Left hindlimb (tissue), 1 donor: ENCODE data around the gene GREB1L.
"Not testable (repeated sequence)": the region's sequence is repeated elsewhere in the genome, so short reads cannot be mapped to it uniquely, and the experiment has no call there.

ENCODE experiments used
- DNase-seq: peaks from one replicate; pipeline ENCODE4 v3.0.0-alpha.2; 2018

The GREB1L gene

DNA sequence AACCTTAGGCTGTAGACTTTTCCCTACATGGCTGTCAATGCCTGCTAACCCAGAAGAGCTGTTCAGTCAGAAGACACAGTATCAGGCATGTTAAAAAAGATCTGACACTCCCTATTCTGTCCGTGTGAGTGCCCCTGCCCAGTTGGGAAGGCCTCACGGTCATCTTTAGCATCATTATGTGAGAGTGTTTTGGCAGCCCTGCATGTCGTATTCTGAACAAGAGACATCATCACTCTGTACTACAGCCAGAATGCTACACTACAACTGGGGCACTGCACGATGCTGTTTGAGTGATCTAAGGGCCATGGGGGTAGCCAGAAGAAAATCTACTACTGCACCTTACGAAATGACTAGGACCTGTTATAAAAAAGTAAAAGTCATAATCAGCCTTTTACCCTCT, 67.2 kb downstream of the GREB1L start:
- no peak for DNase-seq

DNA sequence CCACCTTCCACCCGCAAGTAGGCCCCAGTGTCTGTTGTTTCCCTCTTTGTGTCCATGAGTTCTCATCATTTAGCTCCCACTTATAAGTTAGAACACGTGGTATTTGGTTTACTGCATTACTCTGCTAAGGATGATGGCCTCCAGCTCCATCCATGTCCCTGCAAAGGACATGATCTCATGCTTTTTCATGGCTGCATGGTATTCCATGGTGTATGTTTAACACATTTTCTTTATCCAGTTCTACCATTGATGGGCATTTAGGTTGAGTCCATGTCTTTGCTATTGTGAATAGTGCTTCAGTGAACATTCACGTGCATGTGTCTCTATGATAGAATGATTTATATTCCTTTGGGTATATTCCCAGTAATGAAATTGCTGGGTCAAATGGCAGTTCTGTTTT, 69.9 kb downstream of the GREB1L start:
- not testable (repeated sequence) for DNase-seq

DNA sequence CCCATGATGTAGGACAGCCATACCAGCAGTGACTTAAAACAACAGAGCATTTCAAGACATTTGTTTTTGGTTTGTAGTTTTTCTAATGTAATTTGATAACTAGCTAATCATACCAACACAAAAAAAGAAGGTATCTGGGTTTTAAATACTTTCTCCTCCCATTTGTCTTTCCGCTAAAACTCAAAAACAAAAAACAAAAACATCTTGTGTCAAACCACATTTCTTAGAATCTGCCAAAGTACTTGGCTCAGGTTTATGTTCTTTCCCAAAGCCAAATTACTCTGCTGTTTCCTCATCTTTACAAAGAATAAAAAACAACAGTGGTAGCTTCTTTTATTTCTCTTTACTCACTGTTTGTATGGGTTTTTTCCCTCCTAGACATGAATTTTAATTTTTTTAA, 71.5 kb downstream of the GREB1L start:
- DNase-seq: no peak

DNA sequence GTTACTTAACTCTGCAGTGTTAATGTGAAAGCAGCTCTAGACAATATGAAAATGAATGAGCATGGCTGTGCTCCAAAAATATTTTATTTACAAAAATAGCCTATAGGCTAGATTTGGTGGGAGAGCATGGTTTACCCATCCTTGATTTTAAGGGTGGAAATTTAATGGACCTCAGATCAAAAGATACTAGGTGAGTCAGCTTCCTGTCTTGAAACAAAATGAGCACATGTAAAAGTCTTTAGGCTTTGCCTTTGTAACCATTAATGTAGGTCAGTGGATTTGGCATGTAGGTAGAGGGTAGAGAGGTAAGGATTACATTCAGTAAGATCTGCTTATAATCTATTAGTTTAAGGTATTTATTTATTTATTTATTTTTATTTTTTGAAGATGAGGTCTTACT, 72.7 kb downstream of the GREB1L start:
- DNase-seq: no peak

DNA sequence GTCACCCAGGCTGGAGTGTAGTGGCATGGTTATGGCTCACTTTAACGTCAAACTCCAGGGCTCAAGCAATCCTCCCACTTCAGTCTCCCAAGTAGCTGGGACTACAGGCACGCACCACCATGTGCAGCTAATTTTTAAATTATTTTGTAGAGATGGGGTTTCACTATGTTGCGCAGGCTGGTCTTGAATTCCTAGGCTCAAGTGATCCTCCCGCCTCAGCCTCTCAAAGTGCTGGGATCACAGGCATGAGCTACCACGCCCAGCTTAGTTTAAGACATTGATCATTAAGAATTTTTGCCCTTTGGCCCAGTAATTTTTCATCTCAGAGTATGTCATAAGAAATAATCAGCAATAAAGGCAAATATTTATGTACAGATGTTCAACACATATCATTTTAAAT, 73.1 kb downstream of the GREB1L start:
- not testable (repeated sequence) for DNase-seq

DNA sequence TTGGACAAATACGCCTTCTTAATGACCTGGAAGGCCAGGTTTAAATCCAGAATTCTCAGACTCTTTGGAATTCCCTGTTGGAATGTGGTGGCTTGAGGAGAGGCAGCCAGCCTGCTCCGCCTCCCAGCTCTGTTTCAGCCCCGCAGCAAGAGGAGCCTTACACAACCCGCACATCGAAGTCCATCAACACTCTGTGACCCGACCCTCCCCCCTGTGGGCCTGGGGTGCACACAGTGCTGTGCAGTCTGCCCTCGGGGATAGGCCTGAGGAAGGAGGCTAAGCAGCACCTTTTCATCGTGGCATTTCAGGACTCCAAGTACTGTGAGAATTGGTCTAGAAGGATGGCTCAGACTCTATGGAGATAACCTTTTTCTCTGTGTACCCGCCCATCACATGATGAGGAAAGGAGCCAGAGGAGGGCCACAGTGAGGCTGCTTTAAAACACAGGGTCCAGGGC, 73.7 kb downstream of the GREB1L start:
- DNase-seq: no peak

GRCh38 chr18:21316296-21316695, 74.3 kb downstream of the GREB1L start:
- no peak for DNase-seq

GRCh38 chr18:21321711-21322110, 79.7 kb downstream of the GREB1L start:
- no peak for DNase-seq

DNA sequence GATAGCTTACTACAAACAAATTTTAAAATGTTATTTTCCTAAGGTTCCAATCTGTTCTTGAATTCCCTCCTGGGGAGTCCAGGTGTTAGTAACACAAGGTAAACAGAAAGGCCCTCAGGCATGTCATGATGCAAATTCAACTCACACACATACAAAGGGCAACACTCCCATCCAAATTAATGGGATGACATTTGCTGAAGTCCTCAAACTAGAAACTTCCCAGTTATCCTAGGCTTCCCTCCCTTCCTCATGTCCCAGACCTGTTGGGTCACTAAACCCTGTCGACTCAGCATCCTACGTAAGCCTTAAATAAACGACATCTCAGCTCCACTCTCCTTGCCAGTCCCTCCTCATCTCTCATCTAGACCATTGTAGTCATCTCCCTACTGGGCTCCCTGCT, 85.1 kb downstream of the GREB1L start:
- DNase-seq: no peak

GRCh38 chr18:21330122-21330701, 88.2 kb downstream of the GREB1L start:
- no peak for DNase-seq

GRCh38 chr18:21331065-21331464, 89.0 kb downstream of the GREB1L start:
- DNase-seq: no peak

- no peak for DNase-seq
Observed at GRCh38 chr18:21335927-21336488, 94.0 kb downstream of the GREB1L start.

DNA sequence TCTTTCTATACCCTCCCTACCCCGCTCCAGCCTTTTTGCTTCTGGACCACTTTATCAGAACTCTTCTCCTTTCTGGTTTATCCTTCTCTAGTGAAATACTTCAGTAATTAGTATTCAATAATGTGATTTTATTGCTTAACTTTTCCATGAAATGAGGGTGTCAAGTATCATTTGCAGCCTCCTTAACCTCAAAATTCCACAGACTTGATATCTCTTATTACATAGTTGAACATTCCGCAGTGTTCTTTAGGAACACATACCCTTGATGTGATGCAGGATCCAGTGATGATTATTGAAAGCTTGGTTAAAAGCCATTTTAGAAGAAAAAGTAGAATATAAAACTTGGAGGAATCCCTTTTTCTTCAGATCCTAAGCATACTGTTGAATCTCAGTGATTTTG, 94.8 kb downstream of the GREB1L start:
- DNase-seq: no peak

- no peak for DNase-seq
Observed at GRCh38 chr18:21341141-21341540, 99.1 kb downstream of the GREB1L start.

DNA sequence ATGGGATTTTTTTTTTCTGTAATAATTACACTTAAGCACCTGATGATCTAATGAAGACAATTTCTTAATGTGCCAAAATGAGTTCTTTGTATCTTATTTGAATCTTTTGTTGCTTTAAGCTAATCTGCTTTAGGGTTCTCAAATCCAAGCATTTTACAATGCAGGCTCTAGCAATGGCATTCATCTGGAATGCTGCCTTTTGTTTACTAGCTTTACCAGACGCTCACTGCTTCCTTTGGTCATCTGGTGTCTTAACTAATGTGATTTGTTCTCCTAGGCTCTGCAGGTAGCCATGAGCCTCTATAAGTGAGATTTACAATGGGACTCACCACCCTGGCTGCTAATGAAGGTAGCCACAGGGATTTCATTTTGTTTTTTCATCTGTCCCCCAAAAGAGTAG, 100.3 kb downstream of the GREB1L start:
- no peak for DNase-seq

- no peak for DNase-seq
Observed at GRCh38 chr18:21344860-21345259, 102.8 kb downstream of the GREB1L start.

DNA sequence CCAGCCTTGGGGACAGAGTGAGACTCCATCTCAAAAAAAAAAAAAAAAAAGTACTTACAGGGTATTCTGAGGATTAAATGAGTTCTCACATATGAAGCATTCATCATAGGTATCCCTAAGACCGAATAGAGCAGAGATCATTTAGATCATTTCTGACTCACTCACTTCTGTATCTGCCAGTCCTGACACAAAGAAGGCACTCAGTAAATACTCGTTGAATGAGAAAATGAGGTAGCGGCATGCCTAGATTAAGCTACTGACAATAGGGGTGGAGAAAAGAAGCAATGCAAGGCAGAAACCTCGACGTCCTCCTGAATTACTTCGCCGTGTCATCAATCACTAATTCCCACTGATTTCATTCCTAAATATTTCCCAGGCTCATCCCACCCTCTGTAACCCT, 103.8 kb downstream of the GREB1L start:
- no peak for DNase-seq

DNA sequence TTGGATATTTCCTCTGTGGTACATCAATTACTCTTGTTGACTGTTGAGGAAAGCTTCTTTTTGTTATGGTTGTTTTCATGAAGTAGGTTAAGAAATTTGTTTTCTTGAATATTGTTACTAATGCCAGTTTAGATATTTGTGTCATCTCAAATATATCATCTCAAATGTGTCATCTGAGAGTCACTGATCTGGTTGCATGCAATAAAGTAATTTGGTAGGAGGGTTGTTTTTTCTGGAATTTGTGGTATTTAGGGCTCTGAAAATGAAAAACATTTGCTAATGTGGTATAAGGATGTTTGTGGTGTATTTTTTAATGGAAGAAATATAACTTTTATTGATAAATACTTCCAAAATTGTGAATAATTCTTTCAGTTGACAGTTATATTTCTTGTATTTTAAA, 117.7 kb downstream of the GREB1L start:
- no peak for DNase-seq

DNA sequence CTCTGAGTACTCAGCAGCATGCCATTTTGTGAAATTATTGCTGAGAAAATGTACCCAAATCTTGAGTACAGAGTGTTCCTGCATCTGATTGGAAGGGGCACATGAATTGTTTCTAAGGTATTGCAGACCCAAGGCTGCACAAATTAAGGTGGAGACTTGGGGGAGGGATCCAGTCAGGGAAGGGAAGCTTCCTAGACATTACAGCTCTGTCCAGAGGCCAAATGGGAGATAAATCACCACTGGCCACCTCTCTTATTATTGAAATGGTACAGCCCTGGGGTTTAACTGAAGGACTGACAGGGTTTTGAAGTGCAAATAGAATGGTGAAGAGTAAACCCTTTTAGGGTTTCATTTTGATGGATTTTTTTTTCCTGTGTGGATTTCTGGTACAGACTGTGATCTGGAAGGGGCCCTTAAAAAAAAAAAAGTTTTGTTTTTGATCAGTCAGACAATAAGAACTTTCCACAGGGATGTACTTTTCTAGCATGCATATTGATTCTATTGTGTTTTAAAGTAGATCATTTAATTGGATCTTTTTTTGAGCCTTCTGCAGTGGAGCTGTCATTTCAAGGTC, 119.4 kb downstream of the GREB1L start:
- no peak for DNase-seq

DNA sequence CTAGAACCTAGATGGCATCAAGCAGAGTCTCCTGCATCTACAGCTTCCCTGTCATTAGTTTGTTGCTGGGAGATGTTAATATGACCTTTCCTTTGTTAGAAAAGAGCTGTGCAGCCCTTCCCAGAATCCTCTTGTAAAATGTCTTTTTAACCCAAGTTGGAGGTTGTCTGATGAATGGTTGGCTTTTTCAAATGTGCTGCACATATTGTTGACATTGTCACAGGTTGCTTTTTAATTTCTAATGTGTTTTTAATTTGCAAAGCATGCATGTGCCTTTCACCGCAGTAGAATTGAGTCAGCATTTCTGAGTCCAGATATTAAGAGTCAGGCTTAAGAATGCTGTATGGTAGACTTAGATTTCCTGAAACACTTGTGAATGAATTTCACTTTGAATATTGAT, 120.8 kb downstream of the GREB1L start:
- DNase-seq: no peak

GRCh38 chr18:21363348-21363747, 121.3 kb downstream of the GREB1L start:
- no peak for DNase-seq

- DNase-seq: no peak
Observed at GRCh38 chr18:21364471-21364870, 122.4 kb downstream of the GREB1L start.

- no peak for DNase-seq
Observed at GRCh38 chr18:21366896-21367295, 124.9 kb downstream of the GREB1L start.

- DNase-seq: no peak
Observed at GRCh38 chr18:21369146-21369545, 127.1 kb downstream of the GREB1L start.

DNA sequence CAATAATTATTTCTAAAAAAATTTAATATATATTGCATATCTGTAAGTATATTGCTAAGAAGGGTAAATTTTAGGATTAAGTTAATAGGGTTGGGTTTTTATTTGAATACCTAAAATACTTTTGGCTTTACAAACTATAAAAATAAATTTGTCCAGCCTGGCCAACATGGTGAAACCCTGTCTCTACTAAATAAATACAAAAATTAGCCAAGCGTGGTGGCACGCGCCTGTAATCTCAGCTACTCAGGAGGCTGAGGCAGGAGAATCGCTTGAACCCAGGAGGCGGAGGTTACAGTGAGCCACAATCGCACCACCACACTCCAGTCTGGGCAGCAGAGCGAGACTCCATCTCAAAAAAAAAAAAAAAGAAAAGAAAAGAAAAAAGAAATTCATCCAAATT, 127.6 kb downstream of the GREB1L start:
- not testable (repeated sequence) for DNase-seq
